ENCODE measurements around the gene CFAP74.

DNA sequence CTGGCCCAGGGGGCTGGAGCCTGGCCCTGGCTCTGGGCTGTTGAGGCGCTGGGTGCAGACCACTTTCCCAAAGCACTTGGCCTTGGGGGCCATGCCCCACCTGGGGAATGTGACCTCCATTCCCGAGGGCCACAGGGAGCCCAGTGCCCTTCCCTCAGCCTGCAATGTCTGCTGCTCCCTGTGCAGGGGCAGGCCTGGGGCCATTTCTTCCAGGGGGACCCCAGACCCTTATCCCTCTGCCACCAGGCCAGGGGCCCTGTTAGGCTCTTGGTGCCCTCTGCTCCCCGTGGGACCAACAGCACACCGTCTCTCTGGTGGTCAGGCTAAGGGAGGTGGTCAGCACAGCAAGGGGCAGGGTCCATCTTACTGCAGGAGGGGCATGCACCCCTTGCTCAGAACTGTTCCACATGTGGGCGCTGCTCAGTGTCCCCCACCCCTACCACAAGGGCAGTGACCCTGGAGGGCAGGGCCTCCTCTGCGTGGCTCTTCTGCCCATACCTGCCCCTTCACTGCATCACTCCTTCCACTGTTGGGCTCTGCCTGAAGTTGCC lies 83.5 kb downstream of the CFAP74 start:
- TF ChIP-seq EZH2 (IDR thresholded peaks at IDR 0.05; ENCODE audit: borderline replicate concordance, low read depth, low read length, severe bottlenecking) (no peak), POLR2AphosphoS5 (IDR thresholded peaks at IDR 0.05; ENCODE audit: insufficient read depth, low read depth, low read length) (no peak), FOS (IDR thresholded peaks at IDR 0.05; ENCODE audit: borderline replicate concordance, insufficient read depth, low read length) (no peak), POLR2A (IDR thresholded peaks at IDR 0.05; ENCODE audit: low read depth, low read length) (no peak)
- TF ChIP-seq, protein P1, sequence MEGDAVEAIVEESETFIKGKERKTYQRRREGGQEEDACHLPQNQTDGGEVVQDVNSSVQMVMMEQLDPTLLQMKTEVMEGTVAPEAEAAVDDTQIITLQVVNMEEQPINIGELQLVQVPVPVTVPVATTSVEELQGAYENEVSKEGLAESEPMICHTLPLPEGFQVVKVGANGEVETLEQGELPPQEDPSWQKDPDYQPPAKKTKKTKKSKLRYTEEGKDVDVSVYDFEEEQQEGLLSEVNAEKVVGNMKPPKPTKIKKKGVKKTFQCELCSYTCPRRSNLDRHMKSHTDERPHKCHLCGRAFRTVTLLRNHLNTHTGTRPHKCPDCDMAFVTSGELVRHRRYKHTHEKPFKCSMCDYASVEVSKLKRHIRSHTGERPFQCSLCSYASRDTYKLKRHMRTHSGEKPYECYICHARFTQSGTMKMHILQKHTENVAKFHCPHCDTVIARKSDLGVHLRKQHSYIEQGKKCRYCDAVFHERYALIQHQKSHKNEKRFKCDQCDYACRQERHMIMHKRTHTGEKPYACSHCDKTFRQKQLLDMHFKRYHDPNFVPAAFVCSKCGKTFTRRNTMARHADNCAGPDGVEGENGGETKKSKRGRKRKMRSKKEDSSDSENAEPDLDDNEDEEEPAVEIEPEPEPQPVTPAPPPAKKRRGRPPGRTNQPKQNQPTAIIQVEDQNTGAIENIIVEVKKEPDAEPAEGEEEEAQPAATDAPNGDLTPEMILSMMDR (IDR thresholded peaks at IDR 0.05; ENCODE audit: extremely low read depth in 1 of 2, insufficient read depth in 1 of 2, low read depth in 1 of 2, low read length in 2 of 2) = no peak

All from endothelial cell of umbilical vein (primary cell).